Erythroblast (primary cell): ENCODE results near the gene SFXN5.

Experiments
- GATA1 ChIP-seq: IDR thresholded peaks from 2 replicates; pipeline ENCODE4 v1.6.1; 2011; ENCODE audit warnings: low read depth, mild to moderate bottlenecking, control low read depth, low read length, moderate library complexity
- POLR2A ChIP-seq: IDR thresholded peaks from 2 replicates; pipeline ENCODE4 v1.6.1; 2011; ENCODE audit warnings: mild to moderate bottlenecking, low read length

DNA sequence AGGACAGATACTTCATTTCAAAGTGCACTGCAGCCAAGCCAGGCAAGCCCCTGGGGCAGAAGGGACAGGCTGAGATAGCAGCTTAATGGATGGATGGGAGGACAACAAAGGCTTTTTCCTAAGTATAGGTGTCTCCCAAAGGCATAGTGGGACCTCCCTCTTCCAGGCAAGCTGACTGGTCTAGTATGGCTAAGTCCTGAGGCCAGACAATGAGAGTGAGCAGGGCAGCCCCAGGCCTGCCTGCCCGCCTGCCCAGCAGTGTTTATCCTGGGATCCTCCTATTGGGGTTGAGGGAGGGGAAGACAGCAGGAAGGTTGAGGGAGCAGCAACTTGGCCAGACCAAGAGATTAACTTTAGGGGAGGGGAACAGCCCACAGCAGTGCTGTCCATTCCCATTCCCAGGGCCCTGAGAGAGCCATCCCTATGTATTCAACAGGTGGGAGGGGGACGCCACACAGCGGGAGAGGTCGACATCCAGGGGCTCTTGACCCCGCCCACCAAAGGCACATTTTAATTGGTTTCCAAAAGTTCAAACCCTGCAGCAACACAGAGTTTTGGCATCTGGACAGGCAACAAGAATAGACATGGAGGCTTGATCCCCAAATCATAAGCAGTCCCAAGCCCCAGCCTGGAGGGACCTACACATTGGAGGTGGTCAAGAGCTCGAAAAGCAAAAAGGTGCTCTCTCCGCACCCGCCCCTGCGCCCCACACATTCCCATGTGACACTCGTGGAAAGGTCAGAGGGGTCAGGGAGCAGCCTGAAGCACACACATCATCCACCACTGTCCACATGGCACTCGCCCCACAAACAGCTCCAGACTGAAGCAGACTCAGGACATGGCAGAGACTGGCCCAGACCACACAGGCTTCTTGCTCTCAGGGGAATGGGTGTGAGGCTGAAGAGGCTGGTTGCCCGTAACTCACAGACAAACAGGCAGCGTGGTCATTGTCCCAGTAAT, 2.9 kb upstream of the SFXN5 start:
- TF ChIP-seq POLR2A: no peak
- TF ChIP-seq GATA1: no peak
